ENCODE measurements around the gene CIC.

DNA sequence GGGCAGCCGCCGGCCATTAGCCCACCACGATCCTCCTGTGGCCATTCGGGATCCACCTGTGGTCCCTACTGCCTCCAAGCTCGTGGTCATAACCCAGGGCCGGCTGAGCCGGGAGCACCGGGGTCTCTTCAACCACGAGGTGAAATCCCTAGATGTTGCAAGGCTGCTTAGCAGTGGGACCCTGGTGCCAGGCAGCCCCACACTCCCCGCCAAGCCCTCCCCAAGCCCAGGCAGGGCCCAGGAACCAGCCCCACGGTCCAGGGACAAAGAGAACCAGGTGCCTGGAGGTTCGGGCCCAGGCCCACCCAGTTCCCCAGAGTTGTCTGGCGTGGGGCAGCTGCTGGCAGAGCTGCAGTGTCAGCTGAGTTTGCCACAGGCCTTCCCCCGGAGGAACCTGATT is 40.6 kb downstream of the CIC start:
- TF ChIP-seq, protein P1, sequence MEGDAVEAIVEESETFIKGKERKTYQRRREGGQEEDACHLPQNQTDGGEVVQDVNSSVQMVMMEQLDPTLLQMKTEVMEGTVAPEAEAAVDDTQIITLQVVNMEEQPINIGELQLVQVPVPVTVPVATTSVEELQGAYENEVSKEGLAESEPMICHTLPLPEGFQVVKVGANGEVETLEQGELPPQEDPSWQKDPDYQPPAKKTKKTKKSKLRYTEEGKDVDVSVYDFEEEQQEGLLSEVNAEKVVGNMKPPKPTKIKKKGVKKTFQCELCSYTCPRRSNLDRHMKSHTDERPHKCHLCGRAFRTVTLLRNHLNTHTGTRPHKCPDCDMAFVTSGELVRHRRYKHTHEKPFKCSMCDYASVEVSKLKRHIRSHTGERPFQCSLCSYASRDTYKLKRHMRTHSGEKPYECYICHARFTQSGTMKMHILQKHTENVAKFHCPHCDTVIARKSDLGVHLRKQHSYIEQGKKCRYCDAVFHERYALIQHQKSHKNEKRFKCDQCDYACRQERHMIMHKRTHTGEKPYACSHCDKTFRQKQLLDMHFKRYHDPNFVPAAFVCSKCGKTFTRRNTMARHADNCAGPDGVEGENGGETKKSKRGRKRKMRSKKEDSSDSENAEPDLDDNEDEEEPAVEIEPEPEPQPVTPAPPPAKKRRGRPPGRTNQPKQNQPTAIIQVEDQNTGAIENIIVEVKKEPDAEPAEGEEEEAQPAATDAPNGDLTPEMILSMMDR (IDR thresholded peaks at IDR 0.05), result no peak
- TF ChIP-seq POLR2A (IDR thresholded peaks at IDR 0.05), result no peak
